ENCODE data around the gene IL4I1.

Gene IL4I1

DNA sequence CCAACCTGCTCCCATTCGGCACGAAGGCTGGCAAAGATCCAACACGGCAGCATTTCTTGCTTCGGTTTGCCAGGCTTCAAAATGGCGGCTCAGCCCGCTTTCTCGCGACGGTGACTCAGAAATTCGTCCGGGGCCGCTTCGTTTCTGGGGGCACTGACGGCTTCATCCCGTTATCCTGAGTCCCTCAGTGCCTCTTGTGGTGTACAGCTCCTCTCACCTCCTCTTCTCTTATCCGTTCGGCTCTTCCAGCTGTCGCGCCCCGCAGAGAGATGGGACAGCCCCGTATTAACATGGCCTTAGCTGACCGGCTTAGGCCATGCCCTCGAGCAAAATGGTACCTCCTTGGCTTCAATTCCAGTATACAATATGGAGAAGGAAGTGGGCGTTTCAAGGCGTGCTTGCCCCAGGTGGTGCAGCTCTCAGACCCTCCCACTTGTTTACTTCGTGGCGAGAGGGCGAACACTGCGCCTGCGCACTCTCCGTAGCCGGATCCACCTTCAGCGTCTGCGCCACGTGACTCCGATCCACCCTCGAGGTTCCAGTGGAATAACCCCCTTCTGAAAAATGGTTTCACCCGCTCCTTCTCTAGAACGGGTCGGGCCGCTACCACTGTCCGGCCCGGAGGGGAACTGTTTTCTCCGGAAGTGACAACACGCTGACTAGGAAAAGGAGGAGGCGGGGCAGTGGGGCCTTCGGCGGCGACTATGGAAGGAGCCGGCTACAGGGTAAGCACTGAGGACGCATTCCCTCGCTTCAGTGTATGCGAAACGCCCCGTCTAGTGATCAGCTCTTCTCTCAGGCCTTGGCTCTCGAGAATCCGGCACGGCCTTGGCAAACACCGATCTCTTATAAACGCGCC, 19.4 kb downstream of the IL4I1 start, which contains the start of the genes AKT1S1 and TBC1D17:
AKT1S1 (minus strand) TSS at position 336 of the 859 bp plus-strand sequence. CDS start 4,060 bp downstream, outside the sequence.
TBC1D17 (plus strand) TSS at position 683 of the 859 bp plus-strand sequence; CDS start at position 705, 22 bp downstream.
- DNase-seq, result peak; percentile 94

DNA sequence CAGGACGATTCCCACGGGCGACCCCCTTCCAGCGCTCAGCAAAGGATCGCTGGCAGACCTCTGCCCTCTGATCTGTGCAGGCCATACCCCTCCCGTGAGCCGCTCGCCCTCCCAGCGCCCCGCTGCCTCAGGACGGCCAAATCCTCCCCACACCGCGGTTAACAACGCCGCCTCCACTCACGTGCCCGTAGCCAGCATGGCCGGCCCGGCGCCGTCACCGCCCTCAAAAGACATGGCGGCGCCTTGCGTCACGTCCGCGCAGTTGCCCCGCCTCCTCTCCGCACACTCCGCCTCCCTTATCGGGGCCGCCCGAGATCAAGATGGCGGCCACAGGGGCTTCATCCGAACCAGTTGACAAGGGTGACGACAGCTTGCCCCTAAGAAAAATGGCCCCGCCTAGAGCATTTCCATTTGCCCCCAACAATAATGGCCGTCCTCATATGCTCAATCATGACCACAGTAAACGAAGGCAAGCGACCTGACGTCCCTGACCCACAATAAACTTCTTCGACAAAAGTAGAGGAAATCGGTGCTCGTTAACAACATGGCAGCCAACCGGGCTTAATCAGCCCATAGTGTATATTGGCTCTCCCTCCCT, 20.2 kb downstream of the IL4I1 start:
- DNase-seq, result peak; percentile 98

DNA sequence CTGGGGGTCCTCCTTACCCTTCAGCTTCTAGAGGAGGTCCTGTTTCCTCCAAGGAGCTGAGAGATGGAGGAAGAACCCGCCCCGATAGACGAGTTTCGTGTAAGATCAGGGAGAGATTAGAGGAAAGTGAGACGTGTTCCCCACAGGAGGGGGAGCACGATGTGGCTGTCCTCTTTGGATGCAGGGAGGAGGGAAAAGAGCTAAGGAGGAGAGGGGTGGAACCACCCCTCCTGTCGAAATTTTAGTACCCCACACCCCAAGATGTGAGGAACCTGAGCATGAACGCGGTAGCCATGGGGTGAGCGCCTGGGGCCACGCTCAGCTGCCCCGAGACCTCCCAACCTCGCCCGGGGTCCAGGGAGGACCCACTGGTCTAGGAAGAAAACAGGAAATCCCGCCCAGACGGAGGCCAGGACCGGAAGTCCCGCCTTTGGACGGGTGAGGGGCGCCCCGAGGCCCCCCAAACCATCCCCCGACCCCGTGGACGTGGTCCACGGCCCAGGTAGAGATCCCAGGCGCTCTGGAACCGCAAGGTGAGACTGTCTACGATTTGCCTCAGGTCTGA, 20.7 kb downstream of the IL4I1 start:
- DNase-seq, result peak; percentile 55

DNA sequence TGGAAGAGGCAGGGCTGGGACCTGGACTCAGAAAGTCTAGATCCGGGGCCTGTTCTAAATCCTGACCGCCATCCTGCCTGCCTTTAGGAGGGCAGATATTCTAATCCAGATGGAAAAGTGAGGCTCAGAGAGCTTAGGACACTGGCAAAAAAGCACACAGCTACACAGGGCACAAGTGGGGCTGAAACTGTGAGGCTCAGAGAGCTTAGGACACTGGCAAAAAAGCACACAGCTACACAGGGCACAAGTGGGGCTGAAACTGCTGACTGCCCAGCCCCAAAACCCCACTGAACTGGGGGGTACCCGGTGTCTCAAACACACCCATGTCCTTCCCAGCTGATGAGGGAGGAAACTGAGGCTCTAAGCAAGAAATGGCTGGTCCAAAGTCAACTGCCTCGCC, 21.5 kb downstream of the IL4I1 start:
- DNase-seq, result no peak

DNA sequence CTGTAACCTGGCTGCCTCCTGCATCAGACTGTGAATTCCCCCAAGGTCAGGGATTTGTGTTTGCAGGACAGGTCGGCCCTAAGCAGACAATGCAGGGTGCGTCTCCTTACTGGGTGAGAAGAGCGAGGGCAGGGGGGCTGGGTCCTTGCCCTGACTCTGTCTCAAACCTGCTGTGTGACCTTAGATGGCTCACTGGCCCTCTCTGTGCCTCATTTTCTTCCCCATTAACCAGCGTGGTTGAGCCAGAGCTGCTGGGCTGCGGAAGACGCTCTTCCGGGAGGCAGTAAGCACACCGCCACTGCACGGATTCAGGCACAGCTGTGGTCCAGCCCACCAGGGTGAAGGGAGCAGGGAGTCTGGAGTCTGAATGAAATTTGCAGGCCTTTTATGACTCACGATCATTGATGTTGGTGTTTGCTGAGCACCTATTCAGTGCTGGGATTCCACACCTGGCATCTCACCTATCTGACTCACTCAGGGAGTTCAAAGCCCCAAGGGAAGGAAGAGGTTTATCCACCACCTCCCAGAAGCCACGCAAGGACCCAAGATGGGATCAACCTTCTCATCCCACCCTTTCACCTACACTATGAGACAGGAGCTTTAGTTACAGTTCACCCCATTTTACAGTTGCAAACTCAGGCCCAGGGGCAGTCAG, 22.1 kb downstream of the IL4I1 start:
- no peak for DNase-seq

DNA sequence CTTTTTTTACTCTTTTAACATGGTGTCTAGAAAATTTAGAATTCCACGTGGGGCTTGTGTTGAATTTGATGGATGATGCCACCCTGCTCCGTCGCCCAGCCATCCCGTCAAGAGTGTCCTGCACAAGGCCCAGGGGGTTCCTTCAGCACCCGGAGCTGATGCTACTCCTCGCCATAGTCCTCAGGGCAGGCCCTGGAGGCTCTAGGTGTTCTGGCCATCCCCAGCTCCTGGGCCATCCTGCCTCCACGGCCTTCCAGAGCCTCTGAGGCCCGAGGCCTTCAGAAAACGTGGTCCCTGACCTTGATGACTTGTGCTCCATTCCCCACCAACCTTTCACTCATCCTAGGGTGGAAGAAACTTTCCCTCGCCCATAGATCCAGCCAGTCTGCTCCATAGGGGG, 22.9 kb downstream of the IL4I1 start:
- no peak for DNase-seq

DNA sequence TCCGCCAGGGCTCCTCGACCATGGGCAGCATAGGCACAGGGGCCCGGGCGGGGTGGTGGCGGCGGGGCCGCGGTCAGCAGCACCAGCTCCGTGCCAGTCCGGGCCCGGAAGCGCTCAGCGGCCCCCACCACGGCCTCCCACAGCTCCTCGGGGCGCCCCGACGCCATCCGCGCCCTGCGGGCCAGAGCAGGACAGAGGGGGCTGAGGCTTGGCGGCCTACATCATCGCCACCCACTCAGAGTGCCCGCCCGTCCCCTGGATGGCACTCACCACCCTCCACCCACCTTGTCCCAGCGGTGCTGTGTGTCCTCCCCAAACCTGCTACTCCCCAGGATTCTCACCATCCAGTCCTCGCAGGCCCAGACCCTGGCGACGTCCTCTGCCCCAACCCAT, 23.6 kb downstream of the IL4I1 start:
- no peak for DNase-seq

DNA sequence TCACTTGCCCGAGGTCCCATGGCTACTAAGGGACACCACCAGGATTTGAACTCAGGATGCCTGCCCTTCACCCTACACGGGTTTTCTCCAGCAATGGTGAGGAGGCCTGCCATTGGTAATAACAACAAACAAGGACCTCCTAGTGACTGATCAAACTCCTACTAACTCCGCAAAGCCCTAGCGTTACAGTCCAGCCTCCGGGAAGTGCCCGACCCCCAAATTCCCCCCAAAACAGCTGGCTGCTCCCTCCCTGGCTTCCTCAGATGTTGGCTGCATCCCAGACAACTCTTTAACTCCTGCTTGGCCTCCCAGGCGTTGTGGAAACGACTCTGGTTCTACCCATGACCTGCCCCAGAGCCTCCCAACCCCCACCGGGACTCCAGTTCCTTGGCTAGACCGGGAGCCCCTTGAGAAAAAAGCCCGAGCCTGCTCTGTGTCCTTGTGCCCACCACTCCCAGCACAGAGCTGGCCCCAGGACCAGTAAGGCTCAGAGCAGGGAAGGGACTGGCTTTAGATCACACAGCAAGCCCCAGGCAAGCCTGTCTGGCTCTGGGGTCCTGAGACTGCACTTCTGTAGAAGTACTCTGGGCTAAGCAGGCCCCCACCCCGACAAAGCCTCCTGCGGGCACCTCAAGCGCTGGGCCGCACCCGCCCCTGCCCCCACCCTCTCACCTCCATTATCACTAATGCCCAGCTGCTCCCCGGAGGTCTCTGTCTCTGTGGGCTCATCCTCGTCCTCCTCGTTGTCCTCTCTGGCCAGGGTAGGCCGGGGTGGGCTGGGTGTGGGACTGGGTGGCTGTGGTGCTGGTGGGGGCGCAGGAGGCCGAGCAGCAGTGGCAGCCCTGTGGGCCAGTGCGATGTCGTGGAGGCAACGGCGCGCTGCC, 24.2 kb downstream of the IL4I1 start:
- no peak for DNase-seq

DNA sequence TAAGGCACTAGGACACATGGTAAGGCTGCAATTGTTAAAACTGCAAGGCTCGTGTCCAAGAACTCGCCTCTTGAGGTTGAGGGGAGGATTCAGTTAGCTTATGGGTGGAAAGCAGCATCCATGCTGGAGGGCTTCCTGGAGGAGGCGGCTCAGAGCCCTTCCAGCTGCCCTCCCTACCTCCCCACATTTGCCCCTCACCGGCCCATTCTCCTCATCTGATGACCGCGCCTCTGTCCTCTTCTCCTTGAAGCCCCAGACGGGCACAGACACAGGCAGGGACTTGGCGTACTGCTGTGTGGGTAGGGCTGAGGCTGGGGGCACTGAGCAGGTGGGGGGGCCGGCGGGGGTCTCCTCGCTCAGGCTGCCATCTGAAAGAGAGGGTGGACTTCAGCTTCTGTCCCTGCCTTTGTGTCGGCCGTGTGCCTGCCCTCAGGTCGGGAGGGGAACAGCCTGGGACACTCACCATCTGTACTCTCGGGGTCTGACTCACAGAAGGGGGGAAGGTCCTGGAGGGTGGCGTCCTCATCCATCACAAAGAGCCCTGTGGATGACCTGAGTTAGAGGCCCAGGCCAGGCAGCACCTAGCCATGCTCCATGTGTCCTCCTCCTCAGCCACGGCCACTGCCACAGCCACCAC, 25.2 kb downstream of the IL4I1 start:
- no peak for DNase-seq

DNA sequence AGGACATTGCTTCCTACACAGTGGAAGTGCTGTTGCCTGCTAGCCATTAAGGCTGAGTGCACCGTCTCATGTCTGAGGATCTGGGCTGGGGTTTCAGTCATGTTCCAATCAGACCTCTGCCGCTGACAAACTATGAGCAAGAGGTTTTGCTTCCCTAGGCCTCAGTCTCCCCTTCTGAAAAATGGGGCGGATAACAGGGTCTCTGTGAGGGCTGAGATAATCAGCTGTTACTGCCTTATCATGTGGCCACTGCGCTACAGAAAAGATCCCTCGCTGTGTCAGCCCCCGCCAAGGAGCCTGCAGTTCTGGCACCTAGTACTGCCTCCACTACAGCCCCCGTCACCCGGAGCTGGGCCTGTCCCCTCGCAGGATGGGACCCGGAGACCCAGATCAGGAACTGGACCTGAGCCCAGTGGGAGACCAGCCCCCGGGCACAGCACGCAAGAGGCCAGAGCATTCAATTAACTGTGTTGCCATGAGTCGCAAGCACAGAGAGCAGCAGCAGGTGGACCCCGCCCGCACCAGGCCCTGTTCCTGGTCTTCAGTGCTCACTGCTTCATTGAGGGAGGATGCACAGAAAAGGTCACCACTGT, 26.3 kb downstream of the IL4I1 start:
- DNase-seq, result no peak

DNA sequence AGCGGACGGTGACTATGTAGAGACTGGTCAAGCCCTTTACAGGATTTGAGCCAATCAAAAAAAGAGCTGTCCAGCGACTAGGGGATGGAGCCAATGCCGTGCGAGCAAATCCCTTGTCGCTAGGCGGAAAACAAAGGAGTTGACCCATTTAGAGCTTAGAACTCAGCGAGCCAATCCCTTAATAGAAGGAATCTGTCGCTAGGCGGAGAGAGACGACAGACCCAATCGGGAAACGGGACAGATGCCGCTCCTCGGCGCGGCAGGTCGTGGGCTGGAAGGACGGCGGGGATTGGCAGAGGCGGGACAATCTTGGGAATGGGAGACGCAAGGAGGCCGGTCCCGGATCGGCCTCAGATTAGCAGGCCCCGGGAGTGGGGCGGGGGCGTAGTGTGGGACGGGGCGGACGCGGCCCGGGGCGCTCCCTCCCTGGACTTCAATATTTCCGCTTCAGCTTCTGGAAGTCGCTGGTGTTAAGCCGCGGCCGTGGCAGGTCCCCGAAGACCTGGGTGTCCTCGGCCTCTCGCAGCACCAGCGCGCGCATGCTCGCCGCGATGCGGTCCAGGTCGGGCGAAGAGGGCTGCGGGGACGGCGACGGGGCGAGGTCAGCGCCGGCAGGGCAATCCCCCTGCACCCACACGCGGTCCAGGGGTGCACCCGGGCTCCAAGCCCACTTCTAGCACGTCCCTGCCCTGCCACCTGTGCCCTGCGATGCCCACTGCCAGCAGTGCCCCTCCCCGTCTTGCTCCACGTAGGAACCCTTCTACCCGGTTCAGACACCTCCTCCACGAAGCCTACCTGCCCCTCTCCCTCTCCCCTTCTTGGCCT, 27.0 kb downstream of the IL4I1 start:
- peak; percentile 86 for DNase-seq

DNA sequence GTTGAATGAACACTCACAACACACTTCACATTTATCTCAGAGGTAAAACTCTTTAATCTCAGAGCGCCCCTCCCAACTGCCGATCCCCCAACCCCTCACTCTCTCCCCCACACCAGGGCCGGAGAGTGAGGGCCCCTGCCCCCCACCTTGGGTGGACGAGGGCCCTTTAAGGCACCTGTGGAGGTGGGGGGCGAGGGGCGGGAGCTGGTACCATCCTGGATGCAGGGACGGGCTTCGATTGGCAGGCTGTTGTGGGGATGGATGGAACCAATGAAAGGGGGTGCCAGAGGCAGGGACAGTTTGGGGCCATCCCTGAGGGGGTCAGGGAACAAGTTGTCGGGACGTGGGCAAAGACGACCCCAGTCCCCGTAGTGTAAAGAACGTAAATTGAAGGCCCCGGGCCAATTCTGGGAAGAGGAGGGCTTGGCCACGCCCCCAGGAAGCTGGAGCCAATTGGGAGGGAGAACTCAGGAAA, 27.6 kb downstream of the IL4I1 start:
- no peak for DNase-seq

DNA sequence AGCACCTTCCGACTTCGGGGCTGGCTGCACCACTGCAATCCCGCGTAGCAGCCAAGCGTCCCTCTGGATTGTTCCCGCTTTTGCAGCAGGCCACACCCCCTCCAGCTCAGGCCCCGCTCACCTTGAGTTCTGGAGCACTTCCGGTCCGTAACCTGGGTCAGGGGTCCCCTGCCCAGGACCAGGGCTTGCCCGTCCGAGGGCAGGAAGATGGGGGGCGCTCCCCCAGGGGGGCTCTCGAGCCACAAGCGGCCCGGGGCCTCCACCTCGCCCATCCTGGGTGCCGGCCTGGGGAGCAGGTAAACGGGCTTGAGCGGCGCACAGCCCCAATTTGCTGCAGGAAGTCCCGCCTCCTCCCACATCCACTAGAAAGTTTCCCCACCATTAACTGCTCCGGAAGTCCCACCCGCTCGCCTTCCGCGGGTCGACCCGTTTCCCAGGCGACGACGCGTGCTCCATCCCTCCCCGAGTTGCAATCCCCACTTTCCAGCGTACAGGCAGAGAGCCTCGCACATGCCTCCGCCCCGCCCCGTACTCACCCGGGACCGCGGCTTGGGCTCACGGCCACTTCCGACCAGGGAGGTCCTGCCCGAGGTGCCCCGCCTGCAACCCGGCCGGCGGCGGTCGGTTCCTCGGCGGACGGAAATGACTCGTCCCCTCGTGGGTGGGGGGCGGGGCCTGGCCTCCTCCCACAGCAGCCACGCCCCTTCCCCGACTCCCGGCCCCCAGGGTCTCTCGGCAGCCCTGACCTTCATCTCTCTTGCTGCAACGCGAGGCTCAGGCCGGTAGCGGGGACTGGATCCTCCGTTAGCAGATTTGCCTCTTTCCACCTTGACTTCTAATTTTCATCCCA, 29.5 kb downstream of the IL4I1 start, which contains the start of gene PNKP:
PNKP (minus strand) TSS at position 644 of the 850 bp plus-strand sequence; CDS start at position 272, 372 bp downstream.
- DNase-seq, result peak; percentile 87

DNA sequence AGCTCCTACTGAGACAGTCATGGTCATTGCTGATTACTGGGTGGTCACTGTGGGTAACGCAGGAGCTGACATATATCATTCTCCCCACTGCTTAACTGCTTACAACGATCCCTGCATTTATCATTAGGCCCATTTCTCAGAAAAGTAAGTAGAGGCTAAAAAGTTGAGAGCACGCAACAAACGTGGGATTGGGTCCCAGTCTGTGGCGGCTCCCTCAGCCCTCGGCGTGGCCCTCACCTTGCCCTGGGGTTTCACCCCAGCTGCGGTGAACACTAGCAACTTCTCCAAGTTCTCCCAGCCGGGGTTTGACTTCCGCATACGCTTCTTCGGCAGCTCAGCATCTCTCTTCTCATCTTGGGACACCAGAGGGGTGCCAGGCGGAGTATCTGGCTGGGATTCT, 31.8 kb downstream of the IL4I1 start:
- DNase-seq, result no peak

DNA sequence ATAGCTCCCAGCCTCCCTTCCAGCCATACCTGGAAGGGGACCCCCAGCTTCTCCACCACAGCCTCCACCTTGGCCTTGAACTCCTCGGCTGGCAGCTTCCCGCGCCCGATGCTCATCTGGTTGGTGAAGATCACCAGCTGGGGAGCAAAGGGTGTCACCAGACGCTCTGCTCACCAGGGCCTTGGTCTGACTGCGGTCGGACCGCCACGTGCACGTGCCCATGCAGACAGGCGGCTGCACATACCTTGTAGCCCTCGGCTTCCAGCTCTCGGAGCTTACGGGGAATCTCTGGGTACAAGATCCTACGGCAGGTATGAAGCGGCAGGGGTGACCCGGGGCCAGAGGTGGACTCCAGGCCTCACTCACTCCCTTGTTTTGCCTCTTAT, 32.8 kb downstream of the IL4I1 start:
- DNase-seq, result no peak

DNA sequence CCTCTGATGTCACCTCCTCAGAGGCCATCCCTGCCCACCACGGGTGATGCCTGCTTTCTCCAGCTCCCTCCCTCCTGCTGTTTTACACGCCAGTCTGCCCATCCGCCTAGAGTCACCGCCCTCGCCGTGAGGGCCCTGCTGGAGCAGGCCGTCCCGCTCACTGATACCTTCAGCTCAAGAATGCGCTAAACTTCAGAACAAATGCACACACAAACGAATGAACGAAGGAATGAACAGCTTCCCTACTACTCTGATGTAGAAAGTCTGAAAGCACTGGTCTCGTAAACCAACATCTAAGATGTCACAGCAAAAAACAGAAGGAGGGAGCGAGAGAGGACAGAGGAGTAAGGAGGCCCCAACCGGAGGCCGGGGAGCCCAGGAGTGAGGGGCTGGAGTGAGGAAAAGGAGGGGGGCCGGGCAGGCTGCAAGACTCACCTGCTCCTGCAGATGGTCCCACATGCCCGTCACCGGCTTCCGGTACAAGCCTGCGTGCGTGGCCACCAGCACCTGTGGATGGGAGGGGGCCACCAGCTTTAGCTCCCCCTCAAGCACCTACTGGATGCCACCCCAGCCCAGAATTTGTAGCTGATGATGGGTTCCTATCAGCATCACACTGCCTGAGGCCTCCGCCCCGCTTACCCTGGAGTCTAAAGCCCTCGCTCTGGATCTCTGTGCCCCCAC, 33.3 kb downstream of the IL4I1 start:
- no peak for DNase-seq

DNA sequence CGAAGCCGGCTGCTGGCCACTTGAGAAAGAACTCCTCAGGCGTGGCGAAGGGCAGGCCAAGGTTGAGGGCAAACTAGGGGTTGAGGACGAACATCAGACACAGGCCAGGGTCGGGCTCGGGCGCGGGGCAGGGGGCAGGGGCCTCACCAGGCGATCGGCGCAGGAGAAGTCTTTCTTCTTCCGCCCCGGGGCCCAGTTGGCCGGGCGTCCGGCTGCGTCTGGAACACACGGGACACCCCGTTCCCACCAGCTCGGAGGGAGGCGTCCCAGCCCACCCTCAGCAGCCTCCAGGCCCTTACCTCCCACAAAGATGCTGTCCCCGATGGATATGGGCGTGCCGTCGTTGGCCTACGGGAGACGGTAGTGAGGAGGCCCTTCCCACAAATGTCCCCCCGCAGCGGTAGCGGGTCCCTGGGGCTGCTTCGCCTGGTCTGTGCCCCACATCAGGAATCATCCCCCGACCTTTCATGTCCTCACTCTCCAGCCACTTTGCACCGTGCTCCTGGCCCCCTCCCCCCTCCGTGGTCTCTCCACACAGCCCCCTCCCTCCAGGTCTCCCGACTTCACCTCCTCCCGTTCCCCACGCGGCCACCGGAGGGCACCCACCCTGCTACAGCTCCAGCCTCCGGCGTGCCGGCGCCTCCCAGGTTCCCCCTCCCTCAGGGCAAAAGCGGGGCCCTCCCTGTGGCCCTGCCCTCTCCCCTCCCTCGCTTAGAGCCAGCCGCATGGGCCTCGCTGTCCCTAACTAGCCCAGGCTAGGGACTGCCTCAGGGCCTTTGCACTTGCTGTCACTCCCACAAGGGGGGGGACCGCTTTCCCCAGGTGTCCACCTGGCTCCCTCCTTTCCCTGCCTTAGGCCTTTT, 34.1 kb downstream of the IL4I1 start:
- no peak for DNase-seq

Measured in activated CD4-positive, CD25-positive, alpha-beta regulatory T cell treated with anti-CD3 and anti-CD28 coated beads, Interleukin-2, amount 50 U/mL, for 72 hours (primary cell).